NB4 (cell line): ENCODE data around the gene OTC.

Experiments used
- CTCF ChIP-seq: IDR thresholded peaks from one replicate; pipeline ENCODE4 v1.5.1; 2012; ENCODE audit warnings: low read depth, low read length
- MAX ChIP-seq: IDR thresholded peaks from 2 replicates; pipeline ENCODE4 v1.6.1; 2011; ENCODE audit warnings: low read depth, low read length
- MYC ChIP-seq: IDR thresholded peaks from 2 replicates; pipeline ENCODE4 v1.6.1; 2011; ENCODE audit warnings: low read depth, low read length
- POLR2A ChIP-seq: IDR thresholded peaks from 2 replicates; pipeline ENCODE4 v1.6.1; 2011; ENCODE audit warnings: mild to moderate bottlenecking; ENCODE audit not compliant: insufficient read length; ENCODE audit errors: extremely low read depth

GRCh38 chrX:38311743-38312142 lies 40.7 kb upstream of the OTC start:
- TF ChIP-seq MAX (no peak), CTCF (no peak), MYC (no peak), POLR2A (no peak)
